ENCODE measurements around the gene PLEKHG4.

- TF ChIP-seq, protein P1, sequence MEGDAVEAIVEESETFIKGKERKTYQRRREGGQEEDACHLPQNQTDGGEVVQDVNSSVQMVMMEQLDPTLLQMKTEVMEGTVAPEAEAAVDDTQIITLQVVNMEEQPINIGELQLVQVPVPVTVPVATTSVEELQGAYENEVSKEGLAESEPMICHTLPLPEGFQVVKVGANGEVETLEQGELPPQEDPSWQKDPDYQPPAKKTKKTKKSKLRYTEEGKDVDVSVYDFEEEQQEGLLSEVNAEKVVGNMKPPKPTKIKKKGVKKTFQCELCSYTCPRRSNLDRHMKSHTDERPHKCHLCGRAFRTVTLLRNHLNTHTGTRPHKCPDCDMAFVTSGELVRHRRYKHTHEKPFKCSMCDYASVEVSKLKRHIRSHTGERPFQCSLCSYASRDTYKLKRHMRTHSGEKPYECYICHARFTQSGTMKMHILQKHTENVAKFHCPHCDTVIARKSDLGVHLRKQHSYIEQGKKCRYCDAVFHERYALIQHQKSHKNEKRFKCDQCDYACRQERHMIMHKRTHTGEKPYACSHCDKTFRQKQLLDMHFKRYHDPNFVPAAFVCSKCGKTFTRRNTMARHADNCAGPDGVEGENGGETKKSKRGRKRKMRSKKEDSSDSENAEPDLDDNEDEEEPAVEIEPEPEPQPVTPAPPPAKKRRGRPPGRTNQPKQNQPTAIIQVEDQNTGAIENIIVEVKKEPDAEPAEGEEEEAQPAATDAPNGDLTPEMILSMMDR (IDR thresholded peaks at IDR 0.05) = no peak
- no peak for TF ChIP-seq POLR2A (IDR thresholded peaks at IDR 0.05)
These were observed 4.7 kb downstream of the PLEKHG4 start for GRCh38 chr16:67283826-67284555.

Data from testis (tissue), 2 donors.